ENCODE data around the gene SH3RF1.

GRCh38 chr4:169133932-169134331 lies 136.8 kb downstream of the SH3RF1 start:
- TF ChIP-seq POLR2A (IDR thresholded peaks at IDR 0.05), result no peak
- no peak for TF ChIP-seq CTCF (IDR thresholded peaks at IDR 0.05)
